Type B pancreatic cell (in vitro differentiated cells): Measurements from ENCODE around the gene LRRN1. TPM values are rescaled to one million over a fixed set of nuclear protein-coding genes. Genes with fewer than 3 reads are reported as not detected.
"Not testable (repeated sequence)": the region's sequence is repeated elsewhere in the genome, so short reads cannot be mapped to it uniquely, and the experiment has no call there.

Experiments used
- DNase-seq: peaks from one replicate; pipeline ENCODE4 v3.0.0; 2021; ENCODE audit warnings: mixed read lengths; ENCODE audit not compliant: unreplicated experiment; ENCODE audit errors: extremely low spot score
- H3K27ac Mint-ChIP-seq: 2 replicates; pipeline ENCODE4 v1.8.0; 2021; ENCODE audit warnings: mild to moderate bottlenecking, mixed read lengths
- H3K27me3 Mint-ChIP-seq: 2 replicates; pipeline ENCODE4 v1.8.0; 2021; ENCODE audit warnings: mixed read lengths
- H3K36me3 Mint-ChIP-seq: 2 replicates; pipeline ENCODE4 v1.8.0; 2021; ENCODE audit warnings: mixed read lengths
- H3K4me1 Mint-ChIP-seq: one replicate; pipeline ENCODE4 v1.8.0; 2021; ENCODE audit warnings: mixed read lengths; ENCODE audit not compliant: unreplicated experiment
- H3K4me3 Mint-ChIP-seq: 2 replicates; pipeline ENCODE4 v1.8.0; 2021; ENCODE audit warnings: mild to moderate bottlenecking, mixed read lengths
- H3K9me3 Mint-ChIP-seq: 2 replicates; pipeline ENCODE4 v1.8.0; 2021; ENCODE audit warnings: mixed read lengths
- total RNA-seq: library from RNA; stranded (reverse); gene quantifications from 2 replicates; pipeline ENCODE4 v1.2.1, GENCODE V29; 2021; ENCODE audit warnings: low replicate concordance
- TF ChIP-seq, protein P1 (sequence below): fragments of 200-600 bp; sonication (generic); conservative IDR thresholded peaks from 2 replicates; pipeline ENCODE4 v1.5.0; 2021; ENCODE audit warnings: antibody characterized with exemption, mild to moderate bottlenecking

The LRRN1 gene
- total RNA-seq, 1 donor from 2014 or later: 85.2 TPM

- Mint-ChIP-seq H3K27me3 (no peaks in the 10 kb centered on the region), H3K4me1 (peaks cover 1% of the 10 kb centered on the region), H3K27ac (no peak overlapping the region), H3K9me3 (no peaks in the 10 kb centered on the region), H3K36me3 (peaks cover 4% of the 10 kb centered on the region), H3K4me3 (no peak overlapping the region)
- no peak for DNase-seq
- TF ChIP-seq, protein P1, sequence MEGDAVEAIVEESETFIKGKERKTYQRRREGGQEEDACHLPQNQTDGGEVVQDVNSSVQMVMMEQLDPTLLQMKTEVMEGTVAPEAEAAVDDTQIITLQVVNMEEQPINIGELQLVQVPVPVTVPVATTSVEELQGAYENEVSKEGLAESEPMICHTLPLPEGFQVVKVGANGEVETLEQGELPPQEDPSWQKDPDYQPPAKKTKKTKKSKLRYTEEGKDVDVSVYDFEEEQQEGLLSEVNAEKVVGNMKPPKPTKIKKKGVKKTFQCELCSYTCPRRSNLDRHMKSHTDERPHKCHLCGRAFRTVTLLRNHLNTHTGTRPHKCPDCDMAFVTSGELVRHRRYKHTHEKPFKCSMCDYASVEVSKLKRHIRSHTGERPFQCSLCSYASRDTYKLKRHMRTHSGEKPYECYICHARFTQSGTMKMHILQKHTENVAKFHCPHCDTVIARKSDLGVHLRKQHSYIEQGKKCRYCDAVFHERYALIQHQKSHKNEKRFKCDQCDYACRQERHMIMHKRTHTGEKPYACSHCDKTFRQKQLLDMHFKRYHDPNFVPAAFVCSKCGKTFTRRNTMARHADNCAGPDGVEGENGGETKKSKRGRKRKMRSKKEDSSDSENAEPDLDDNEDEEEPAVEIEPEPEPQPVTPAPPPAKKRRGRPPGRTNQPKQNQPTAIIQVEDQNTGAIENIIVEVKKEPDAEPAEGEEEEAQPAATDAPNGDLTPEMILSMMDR: no peak
Measured at GRCh38 chr3:3860235-3860634, 61.0 kb downstream of the LRRN1 start.

DNA sequence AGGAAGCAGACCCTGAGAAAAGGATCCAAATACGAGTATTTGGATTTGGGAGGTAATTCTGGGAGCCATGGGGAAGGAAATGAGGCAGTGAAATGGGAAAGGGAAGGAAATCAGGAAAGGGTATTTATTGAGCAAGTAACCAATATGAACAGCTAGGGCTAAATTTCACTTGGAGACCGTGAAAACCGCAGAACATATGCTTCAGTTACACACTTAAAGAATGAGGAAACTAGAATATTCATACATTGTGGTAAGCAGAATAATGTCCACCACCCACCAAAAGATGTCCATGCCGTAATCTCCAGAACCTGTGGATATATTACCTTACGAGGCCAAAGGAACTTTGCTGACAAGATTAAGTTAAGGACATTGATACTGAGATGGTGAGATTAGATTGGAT, 63.3 kb downstream of the LRRN1 start:
- H3K27me3 Mint-ChIP-seq: no peaks in the 10 kb centered on the region
- TF ChIP-seq, protein P1: no peak
- no peaks in the 10 kb centered on the region for H3K9me3 Mint-ChIP-seq
- no peak overlapping the region for H3K4me3 Mint-ChIP-seq
- no peak overlapping the region for H3K27ac Mint-ChIP-seq
- no peak for DNase-seq
- H3K36me3 Mint-ChIP-seq: peaks cover 4% of the 10 kb centered on the region
- H3K4me1 Mint-ChIP-seq: no peaks in the 10 kb centered on the region

DNA sequence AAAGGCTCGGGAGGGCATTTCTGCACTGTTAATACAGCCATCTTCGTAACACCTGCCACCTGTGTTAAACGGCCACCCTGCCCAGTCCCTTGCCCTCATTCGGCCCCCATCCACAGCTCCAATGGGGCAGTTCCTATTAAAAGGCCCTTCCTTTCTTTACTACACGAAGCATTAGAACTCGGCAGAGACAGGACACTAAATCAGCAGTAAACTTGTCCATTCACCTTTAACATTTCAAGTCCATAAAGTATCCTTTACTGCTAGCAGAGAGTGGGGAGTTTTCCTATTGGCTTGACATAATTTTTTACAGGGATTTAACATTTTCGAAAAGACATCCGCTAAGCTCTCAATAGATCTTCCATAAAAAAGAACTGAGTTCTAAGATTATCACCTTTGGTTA, 76.3 kb downstream of the LRRN1 start:
- Mint-ChIP-seq H3K9me3 (no peaks in the 10 kb centered on the region), H3K4me3 (no peak overlapping the region), H3K36me3 (no peaks in the 10 kb centered on the region), H3K27me3 (no peaks in the 10 kb centered on the region), H3K27ac (no peak overlapping the region), H3K4me1 (no peaks in the 10 kb centered on the region)
- no peak for DNase-seq
- TF ChIP-seq, protein P1: no peak

GRCh38 chr3:3881050-3881449, 81.8 kb downstream of the LRRN1 start:
- Mint-ChIP-seq H3K9me3 (no peaks in the 10 kb centered on the region), H3K4me1 (no peaks in the 10 kb centered on the region), H3K4me3 (no peak overlapping the region), H3K27ac (no peak overlapping the region), H3K27me3 (no peaks in the 10 kb centered on the region), H3K36me3 (no peaks in the 10 kb centered on the region)
- TF ChIP-seq, protein P1: no peak
- DNase-seq: no peak

- H3K9me3 Mint-ChIP-seq: not testable (repeated sequence)
Measured at GRCh38 chr3:3887311-3887710, 88.1 kb downstream of the LRRN1 start.

GRCh38 chr3:3893590-3893989, 94.4 kb downstream of the LRRN1 start:
- no peaks in the 10 kb centered on the region for H3K36me3 Mint-ChIP-seq
- peaks cover 3% of the 10 kb centered on the region for H3K9me3 Mint-ChIP-seq
- H3K4me3 Mint-ChIP-seq: no peak overlapping the region
- H3K4me1 Mint-ChIP-seq: peaks cover 4% of the 10 kb centered on the region
- no peaks in the 10 kb centered on the region for H3K27me3 Mint-ChIP-seq
- no peak for DNase-seq
- TF ChIP-seq, protein P1: no peak
- no peak overlapping the region for H3K27ac Mint-ChIP-seq

More at GRCh38 chr3:3887311-3887710, 88.1 kb downstream of the LRRN1 start:
- H3K27me3 Mint-ChIP-seq, H3K27ac Mint-ChIP-seq, DNase-seq, H3K4me1 Mint-ChIP-seq, H3K4me3 Mint-ChIP-seq, H3K36me3 Mint-ChIP-seq: not testable (repeated sequence)
